Neural progenitor cell (in vitro differentiated cells): ENCODE data around the gene MED26. TPM values are rescaled to one million over a fixed set of nuclear protein-coding genes. Genes with fewer than 3 reads are reported as not detected.

Experiments
- DNase-seq: peaks from one replicate; pipeline ENCODE4 v3.0.0-alpha.2; 2016; ENCODE audit warnings: low spot score
- H2AFZ ChIP-seq: fragments of 200-600 bp; sonication (generic); replicated peaks from 2 replicates; pipeline ENCODE4 v1.6.1; 2016; ENCODE audit warnings: antibody characterized with exemption
- H3F3A ChIP-seq: fragments of 200-600 bp; sonication (generic); 2 replicates; pipeline ENCODE4 v1.6.1; 2016; ENCODE audit warnings: antibody characterized with exemption, low read depth
- H3K27ac ChIP-seq: fragments of 200-600 bp; sonication (generic); 2 replicates; pipeline ENCODE4 v1.5.1; 2016; ENCODE audit warnings: mild to moderate bottlenecking
- H3K27me3 ChIP-seq: fragments of 200-600 bp; sonication (generic); 2 replicates; pipeline ENCODE4 v1.6.1; 2016; ENCODE audit warnings: mild to moderate bottlenecking, moderate library complexity
- H3K36me3 ChIP-seq: fragments of 200-600 bp; sonication (generic); 2 replicates; pipeline ENCODE4 v1.5.1; 2016
- H3K4me1 ChIP-seq: fragments of 200-600 bp; sonication (generic); 2 replicates; pipeline ENCODE4 v1.6.1; 2016; ENCODE audit warnings: mixed run types
- H3K4me2 ChIP-seq: fragments of 200-600 bp; sonication (generic); 2 replicates; pipeline ENCODE4 v1.6.1; 2016
- H3K4me3 ChIP-seq: fragments of 200-600 bp; sonication (generic); 2 replicates; pipeline ENCODE4 v1.5.1; 2016
- H3K79me2 ChIP-seq: fragments of 200-600 bp; sonication (generic); 2 replicates; pipeline ENCODE4 v1.6.1; 2016; ENCODE audit warnings: low read depth
- H3K9ac ChIP-seq: fragments of 200-600 bp; sonication (generic); 2 replicates; pipeline ENCODE4 v1.6.1; 2016
- H3K9me3 ChIP-seq: fragments of 200-600 bp; sonication (generic); 2 replicates; pipeline ENCODE4 v1.5.1; 2016; ENCODE audit warnings: low read depth
- H4K20me1 ChIP-seq: fragments of 200-600 bp; sonication (generic); 2 replicates; pipeline ENCODE4 v1.6.1; 2016; ENCODE audit warnings: low read depth
- H3K27ac Mint-ChIP-seq: 3 replicates; pipeline ENCODE4 v1.8.0; 2021; ENCODE audit warnings: mixed read lengths
- H3K27me3 Mint-ChIP-seq: 2 replicates; pipeline ENCODE4 v1.8.0; 2022; ENCODE audit warnings: low read depth, mild to moderate bottlenecking, inconsistent platforms, moderate library complexity, mixed read lengths; ENCODE audit not compliant: insufficient read depth
- H3K36me3 Mint-ChIP-seq: 3 replicates; pipeline ENCODE4 v1.8.0; 2021; ENCODE audit warnings: mixed read lengths
- H3K4me1 Mint-ChIP-seq: 3 replicates; pipeline ENCODE4 v1.8.0; 2021; ENCODE audit warnings: mixed read lengths
- H3K4me3 Mint-ChIP-seq: 3 replicates; pipeline ENCODE4 v1.8.0; 2021; ENCODE audit warnings: mild to moderate bottlenecking, moderate library complexity, mixed read lengths
- H3K9me3 Mint-ChIP-seq: 3 replicates; pipeline ENCODE4 v1.8.0; 2020; ENCODE audit warnings: mixed read lengths
- EZH2 ChIP-seq: fragments of 200-600 bp; sonication (generic); IDR thresholded peaks from 2 replicates; pipeline ENCODE4 v1.6.1; 2017; ENCODE audit warnings: antibody characterized with exemption, mild to moderate bottlenecking, moderate library complexity
- EZH2phosphoT487 ChIP-seq: fragments of 200-600 bp; sonication (generic); IDR thresholded peaks from 2 replicates; pipeline ENCODE4 v1.6.1; 2017; ENCODE audit warnings: antibody characterized with exemption
- total RNA-seq: library from RNA; depleted of rRNA; stranded (reverse); fragments of >200 nt; gene quantifications from 2 replicates; pipeline ENCODE4 v1.2.3, GENCODE V29; 2015; ENCODE audit warnings: low replicate concordance
- TF ChIP-seq, protein P1 (sequence below): fragments of 200-600 bp; sonication (generic); IDR thresholded peaks from 2 replicates; pipeline ENCODE4 v1.5.1; 2017; ENCODE audit warnings: antibody characterized with exemption, mild to moderate bottlenecking

The MED26 gene
- total RNA-seq, 1 donor from 2014 or later = 7.4 TPM

GRCh38 chr19:16576690-16577530 lies 51.1 kb downstream of the MED26 start:
- Mint-ChIP-seq H3K4me3 (no peak overlapping the region), H3K36me3 (peaks cover 9% of the 10 kb centered on the region), H3K27me3 (no peaks in the 10 kb centered on the region), H3K9me3 (no peaks in the 10 kb centered on the region), H3K27ac (no peak overlapping the region), H3K4me1 (peaks cover 13% of the 10 kb centered on the region)
- no peak for DNase-seq
- Histone ChIP-seq H3K4me1 (peaks cover 8% of the 10 kb centered on the region), H3K79me2 (peaks cover 60% of the 10 kb centered on the region), H3K27me3 (no peaks in the 10 kb centered on the region), H3K4me2 (no peak overlapping the region), H4K20me1 (peaks cover 63% of the 10 kb centered on the region), H3K9ac (no peak overlapping the region), H3K4me3 (no peak overlapping the region), H2AFZ (no peak overlapping the region), H3K9me3 (no peaks in the 10 kb centered on the region), H3F3A (peaks cover 11% of the 10 kb centered on the region), H3K36me3 (no peaks in the 10 kb centered on the region), H3K27ac (no peak overlapping the region)
- TF ChIP-seq, protein P1, sequence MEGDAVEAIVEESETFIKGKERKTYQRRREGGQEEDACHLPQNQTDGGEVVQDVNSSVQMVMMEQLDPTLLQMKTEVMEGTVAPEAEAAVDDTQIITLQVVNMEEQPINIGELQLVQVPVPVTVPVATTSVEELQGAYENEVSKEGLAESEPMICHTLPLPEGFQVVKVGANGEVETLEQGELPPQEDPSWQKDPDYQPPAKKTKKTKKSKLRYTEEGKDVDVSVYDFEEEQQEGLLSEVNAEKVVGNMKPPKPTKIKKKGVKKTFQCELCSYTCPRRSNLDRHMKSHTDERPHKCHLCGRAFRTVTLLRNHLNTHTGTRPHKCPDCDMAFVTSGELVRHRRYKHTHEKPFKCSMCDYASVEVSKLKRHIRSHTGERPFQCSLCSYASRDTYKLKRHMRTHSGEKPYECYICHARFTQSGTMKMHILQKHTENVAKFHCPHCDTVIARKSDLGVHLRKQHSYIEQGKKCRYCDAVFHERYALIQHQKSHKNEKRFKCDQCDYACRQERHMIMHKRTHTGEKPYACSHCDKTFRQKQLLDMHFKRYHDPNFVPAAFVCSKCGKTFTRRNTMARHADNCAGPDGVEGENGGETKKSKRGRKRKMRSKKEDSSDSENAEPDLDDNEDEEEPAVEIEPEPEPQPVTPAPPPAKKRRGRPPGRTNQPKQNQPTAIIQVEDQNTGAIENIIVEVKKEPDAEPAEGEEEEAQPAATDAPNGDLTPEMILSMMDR = no peak
- TF ChIP-seq EZH2phosphoT487 (no peak), EZH2 (no peak)

GRCh38 chr19:16575861-16576689 lies 51.9 kb downstream of the MED26 start:
- no peaks in the 10 kb centered on the region for H3K9me3 ChIP-seq
- peaks cover 8% of the 10 kb centered on the region for H3K4me1 ChIP-seq
- H3K4me3 ChIP-seq = no peak overlapping the region
- H3K36me3 ChIP-seq = no peaks in the 10 kb centered on the region
- H3F3A ChIP-seq = peaks cover 11% of the 10 kb centered on the region
- H3K4me1 Mint-ChIP-seq = peaks cover 18% of the 10 kb centered on the region
- peaks cover 59% of the 10 kb centered on the region for H4K20me1 ChIP-seq
- H3K27me3 Mint-ChIP-seq = no peaks in the 10 kb centered on the region
- no peak overlapping the region for H3K4me3 Mint-ChIP-seq
- no peak overlapping the region for H3K4me2 ChIP-seq
- H3K36me3 Mint-ChIP-seq = peaks cover 9% of the 10 kb centered on the region
- DNase-seq = no peak
- H3K27me3 ChIP-seq = no peaks in the 10 kb centered on the region
- peaks cover 65% of the 10 kb centered on the region for H3K79me2 ChIP-seq
- no peaks in the 10 kb centered on the region for H3K9me3 Mint-ChIP-seq
- TF ChIP-seq EZH2 (no peak), EZH2phosphoT487 (no peak)
- TF ChIP-seq, protein P1 = no peak
- no peak overlapping the region for H3K27ac Mint-ChIP-seq
- H2AFZ ChIP-seq = no peak overlapping the region
- no peak overlapping the region for H3K9ac ChIP-seq
- H3K27ac ChIP-seq = no peak overlapping the region

GRCh38 chr19:16575282-16575681 lies 52.7 kb downstream of the MED26 start:
- Histone ChIP-seq H3K27ac (no peak overlapping the region), H3K4me2 (no peak overlapping the region), H2AFZ (no peak overlapping the region), H3F3A (peaks cover 11% of the 10 kb centered on the region), H3K9ac (no peak overlapping the region), H3K36me3 (no peaks in the 10 kb centered on the region), H4K20me1 (peaks cover 52% of the 10 kb centered on the region), H3K4me1 (peaks cover 8% of the 10 kb centered on the region), H3K9me3 (no peaks in the 10 kb centered on the region), H3K4me3 (no peak overlapping the region), H3K79me2 (peaks cover 73% of the 10 kb centered on the region), H3K27me3 (no peaks in the 10 kb centered on the region)
- Mint-ChIP-seq H3K27ac (no peak overlapping the region), H3K4me1 (peaks cover 19% of the 10 kb centered on the region), H3K36me3 (peaks cover 9% of the 10 kb centered on the region), H3K4me3 (no peak overlapping the region), H3K9me3 (no peaks in the 10 kb centered on the region), H3K27me3 (no peaks in the 10 kb centered on the region)
- TF ChIP-seq, protein P1 = no peak
- TF ChIP-seq EZH2phosphoT487 (no peak), EZH2 (no peak)
- no peak for DNase-seq
